ENCODE measurements around the gene ZNF775.

ZNF775 gene

GRCh38 chr7:150388709-150389531, 9.8 kb downstream of the ZNF775 start:
- in situ Hi-C loops (cut with HindIII; ENCODE audit: low pct_ligation_motif_present, low sequenced_read_pairs) = no loop called here
- H3K27ac ChIP-seq = no peak overlapping the region
- DNase-seq = no peak
- no peak overlapping the region for H3K4me3 ChIP-seq (ENCODE audit: low read depth, low read length)
- TF ChIP-seq CTCF (IDR thresholded peaks at IDR 0.05; ENCODE audit: low read depth, low read length, missing control alignments) = peak; percentile 72
- H3K27me3 ChIP-seq (replicated peaks) = no peaks in the 10 kb centered on the region
- no peaks in the 10 kb centered on the region for H3K36me3 ChIP-seq (replicated peaks)

- Histone ChIP-seq H3K27ac (no peak overlapping the region), H3K36me3 (replicated peaks) (no peaks in the 10 kb centered on the region), H3K27me3 (replicated peaks) (no peaks in the 10 kb centered on the region), H3K4me3 (ENCODE audit: low read depth, low read length) (no peak overlapping the region)
- no peak for TF ChIP-seq CTCF (IDR thresholded peaks at IDR 0.05; ENCODE audit: low read depth, low read length, missing control alignments)
- no peak for DNase-seq
- in situ Hi-C loops (cut with HindIII; ENCODE audit: low pct_ligation_motif_present, low sequenced_read_pairs) = no loop called here
Observed at GRCh38 chr7:150389532-150389816, 10.3 kb downstream of the ZNF775 start.

- no peak for TF ChIP-seq CTCF (IDR thresholded peaks at IDR 0.05; ENCODE audit: low read depth, low read length, missing control alignments)
Observed at GRCh38 chr7:150390205-150390604, 11.1 kb downstream of the ZNF775 start.

GRCh38 chr7:150393325-150393724, 14.2 kb downstream of the ZNF775 start:
- TF ChIP-seq CTCF (IDR thresholded peaks at IDR 0.05; ENCODE audit: low read depth, low read length, missing control alignments) = no peak
- no peak overlapping the region for H3K4me3 ChIP-seq (ENCODE audit: low read depth, low read length)
- no peak for DNase-seq
- in situ Hi-C loops (cut with HindIII; ENCODE audit: low pct_ligation_motif_present, low sequenced_read_pairs) = no loop called here
- H3K27ac ChIP-seq = no peak overlapping the region
- H3K36me3 ChIP-seq (replicated peaks) = peaks cover 6% of the 10 kb centered on the region
- H3K27me3 ChIP-seq (replicated peaks) = no peaks in the 10 kb centered on the region

More at GRCh38 chr7:150390205-150390604, 11.1 kb downstream of the ZNF775 start:
- no peak overlapping the region for H3K27ac ChIP-seq
- in situ Hi-C loops (cut with HindIII; ENCODE audit: low pct_ligation_motif_present, low sequenced_read_pairs) = no loop called here
- H3K4me3 ChIP-seq (ENCODE audit: low read depth, low read length) = no peak overlapping the region
- DNase-seq = no peak
- no peaks in the 10 kb centered on the region for H3K36me3 ChIP-seq (replicated peaks)
- no peaks in the 10 kb centered on the region for H3K27me3 ChIP-seq (replicated peaks)

- H3K4me3 ChIP-seq (ENCODE audit: low read depth, low read length) = no peak overlapping the region
- DNase-seq = no peak
Observed at GRCh38 chr7:150396426-150396825, 17.3 kb downstream of the ZNF775 start.

More at GRCh38 chr7:150396426-150396825, 17.3 kb downstream of the ZNF775 start:
- Histone ChIP-seq H3K27me3 (replicated peaks) (no peaks in the 10 kb centered on the region), H3K36me3 (replicated peaks) (peaks cover 6% of the 10 kb centered on the region), H3K27ac (no peak overlapping the region)
- TF ChIP-seq CTCF (IDR thresholded peaks at IDR 0.05; ENCODE audit: low read depth, low read length, missing control alignments) = no peak
- in situ Hi-C loops (cut with HindIII; ENCODE audit: low pct_ligation_motif_present, low sequenced_read_pairs) = no loop called here
